Measurements from ENCODE around the gene TMEM221. TPM values are rescaled to one million over a fixed set of nuclear protein-coding genes. Genes with fewer than 3 reads are reported as not detected.

The TMEM221 gene
- total RNA-seq, 1 experiment from 2014 or later, result 3.4 TPM

DNA sequence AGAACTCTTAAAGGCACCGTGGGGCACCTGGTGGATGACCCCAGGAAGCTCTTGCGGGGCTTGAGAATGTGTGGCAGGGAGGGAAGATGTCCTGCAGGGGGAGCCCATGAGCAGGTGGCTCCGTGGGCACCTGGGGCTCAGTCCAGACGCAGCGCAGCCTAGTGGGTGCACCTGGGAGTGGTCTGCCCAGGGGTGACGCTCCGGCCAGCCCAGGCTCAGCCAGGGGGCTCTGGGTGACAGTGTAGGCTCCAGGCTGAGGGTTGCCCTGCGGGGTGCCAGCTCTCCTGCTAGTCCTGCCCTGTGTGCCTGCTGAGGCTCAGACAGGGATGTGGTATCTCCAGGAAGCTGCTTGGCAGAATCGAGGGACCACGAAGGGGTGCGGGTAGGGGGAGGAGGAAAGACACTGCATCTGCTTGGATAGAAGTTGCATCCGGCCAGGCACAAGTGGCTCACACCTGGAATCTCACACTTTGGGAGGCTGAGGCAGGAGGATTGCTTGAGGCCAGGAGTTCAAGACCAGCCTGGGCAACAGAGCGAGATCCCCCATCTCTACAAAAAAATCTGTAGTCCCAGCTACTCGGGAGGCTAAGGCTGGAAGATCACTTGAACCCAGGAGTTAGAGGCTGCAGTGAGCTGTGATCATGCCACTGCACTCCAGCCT is 48.0 kb upstream of the TMEM221 start (continued):
- TF ChIP-seq, protein P1, sequence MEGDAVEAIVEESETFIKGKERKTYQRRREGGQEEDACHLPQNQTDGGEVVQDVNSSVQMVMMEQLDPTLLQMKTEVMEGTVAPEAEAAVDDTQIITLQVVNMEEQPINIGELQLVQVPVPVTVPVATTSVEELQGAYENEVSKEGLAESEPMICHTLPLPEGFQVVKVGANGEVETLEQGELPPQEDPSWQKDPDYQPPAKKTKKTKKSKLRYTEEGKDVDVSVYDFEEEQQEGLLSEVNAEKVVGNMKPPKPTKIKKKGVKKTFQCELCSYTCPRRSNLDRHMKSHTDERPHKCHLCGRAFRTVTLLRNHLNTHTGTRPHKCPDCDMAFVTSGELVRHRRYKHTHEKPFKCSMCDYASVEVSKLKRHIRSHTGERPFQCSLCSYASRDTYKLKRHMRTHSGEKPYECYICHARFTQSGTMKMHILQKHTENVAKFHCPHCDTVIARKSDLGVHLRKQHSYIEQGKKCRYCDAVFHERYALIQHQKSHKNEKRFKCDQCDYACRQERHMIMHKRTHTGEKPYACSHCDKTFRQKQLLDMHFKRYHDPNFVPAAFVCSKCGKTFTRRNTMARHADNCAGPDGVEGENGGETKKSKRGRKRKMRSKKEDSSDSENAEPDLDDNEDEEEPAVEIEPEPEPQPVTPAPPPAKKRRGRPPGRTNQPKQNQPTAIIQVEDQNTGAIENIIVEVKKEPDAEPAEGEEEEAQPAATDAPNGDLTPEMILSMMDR (IDR thresholded peaks at IDR 0.05 in 2 of 3, conservative IDR thresholded peaks at IDR 0.05 in 1 of 3; ENCODE audit: borderline replicate concordance in 1 of 3, insufficient read depth in 1 of 3, low read depth in 2 of 3, low read length in 2 of 3), result peak; percentile 99 to 100 (median 99)
- TF ChIP-seq FOSL1 (IDR thresholded peaks at IDR 0.05; ENCODE audit: low read depth) (no peak), SIN3A (IDR thresholded peaks at IDR 0.05; ENCODE audit: low read depth) (no peak), ZFX (IDR thresholded peaks at IDR 0.05) (no peak), CEBPB (IDR thresholded peaks at IDR 0.05; ENCODE audit: low read depth) (no peak), EGR1 (IDR thresholded peaks at IDR 0.05; ENCODE audit: low read depth) (no peak), ZNF274 (IDR thresholded peaks at IDR 0.05; ENCODE audit: low read depth, low read length) (no peak), ELF1 (IDR thresholded peaks at IDR 0.05; ENCODE audit: borderline replicate concordance, low read depth) (no peak), POLR2AphosphoS5 (IDR thresholded peaks at IDR 0.05; ENCODE audit: low read depth, low read length) (no peak; the same call in 1 of the 2 replicates), CBX3 (IDR thresholded peaks at IDR 0.05; ENCODE audit: low read depth) (peak; percentile 85), EZH2 (IDR thresholded peaks at IDR 0.05) (no peak)
- TF ChIP-seq, protein P2, sequence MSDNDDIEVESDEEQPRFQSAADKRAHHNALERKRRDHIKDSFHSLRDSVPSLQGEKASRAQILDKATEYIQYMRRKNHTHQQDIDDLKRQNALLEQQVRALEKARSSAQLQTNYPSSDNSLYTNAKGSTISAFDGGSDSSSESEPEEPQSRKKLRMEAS (IDR thresholded peaks at IDR 0.05), result 0 out of 2 replicates have a peak, but pooled peaks have one; percentile 14

DNA sequence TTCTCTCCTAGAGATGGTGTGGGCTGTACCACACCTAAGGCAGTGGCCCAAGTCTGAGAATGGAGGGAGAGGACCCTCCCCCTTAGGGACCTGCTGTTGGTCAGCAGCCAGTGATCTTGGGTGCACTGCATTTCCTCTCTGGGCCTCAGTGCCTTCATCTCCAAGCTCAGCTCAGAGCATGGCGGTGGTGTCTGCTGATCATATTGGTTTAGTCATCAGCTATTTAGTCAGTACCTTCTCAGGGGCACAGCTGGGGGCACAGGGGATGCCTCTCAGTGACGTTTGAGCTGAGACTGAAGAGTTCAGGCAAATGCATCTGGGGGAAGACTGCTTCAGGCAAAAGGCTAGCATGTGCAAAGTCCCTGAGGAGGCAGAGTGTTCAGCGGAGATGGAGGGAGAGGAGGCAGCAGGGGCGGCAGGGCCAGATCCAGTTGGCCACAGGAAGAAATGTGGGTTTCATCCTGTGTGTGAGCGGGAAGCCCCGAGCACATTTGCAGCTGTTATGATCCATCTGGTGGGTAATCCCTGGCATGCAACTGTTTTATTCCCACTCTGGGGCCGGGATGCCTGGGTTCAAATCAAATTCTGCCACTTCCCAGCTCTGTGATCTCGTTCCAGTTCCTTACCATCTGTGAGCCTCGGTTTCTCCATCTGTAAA is 47.3 kb upstream of the TMEM221 start:
- Histone ChIP-seq H3K4me2 (ENCODE audit: low read length) (no peak overlapping the region), H3K79me2 (ENCODE audit: insufficient read depth, low read length) (no peaks in the 10 kb centered on the region), H3K9ac (ENCODE audit: low read length) (no peak overlapping the region), H4K20me1 (ENCODE audit: insufficient read depth) (no peaks in the 10 kb centered on the region), H3K27me3 (ENCODE audit: insufficient read depth, low read length) (no peaks in the 10 kb centered on the region), H3K36me3 (ENCODE audit: control insufficient read depth in 1 of 2, insufficient read depth in 2 of 2, low read length in 2 of 2) (no peaks in the 10 kb centered on the region; a peak in 2 of 4 replicates), H2AFZ (ENCODE audit: low read depth, low read length, poor library complexity, severe bottlenecking) (no peak overlapping the region), H3K9me2 (ENCODE audit: insufficient read depth) (no peaks in the 10 kb centered on the region), H3K4me3 (replicated peaks in 1 of 2; ENCODE audit: low read depth in 1 of 2, low read length in 2 of 2) (no peak overlapping the region), H3K27ac (ENCODE audit: low read depth, low read length) (no peak overlapping the region), H3K9me3 (ENCODE audit: control insufficient read depth in 1 of 2, insufficient read depth in 1 of 2, low read depth in 1 of 2, low read length in 2 of 2) (no peaks in the 10 kb centered on the region), H3K4me1 (ENCODE audit: control insufficient read depth in 1 of 2, insufficient read depth in 2 of 2, low read length in 2 of 2) (peaks cover 11 to 31% of the 10 kb centered on the region in 2 experiments)
- RAD21 ChIA-PET (ENCODE audit: low non-redundant PET in 1 of 2, low total read pairs in 2 of 2, uncharacterized antibody in 2 of 2, unreplicated experiment in 2 of 2), result no interaction called here
- BruUV-seq (replicated peaks), result no TSS peak
- ATAC-seq (no peak), DNase-seq (ENCODE audit: low read depth, low spot score) (no peak)
- CTCF ChIA-PET, result interaction anchor here (0.6 to 1.8 kb wide), 25 partner anchors 8 to 364 kb away, joined by 3 to 8 read pairs (median 4); partner anchors contain the start of genes BABAM1, MVB12A and RPL18A
- POLR2A ChIA-PET, result interaction anchor here (0.9 kb wide), 1 partner anchor 271 kb away, joined by 3 read pairs; no protein-coding TSS in a partner anchor
- intact Hi-C loops (cut with micrococcal nuclease), result loop anchor here (2.0 to 5.0 kb wide), 2 partner anchors 55 to 272 kb away; no protein-coding TSS in a partner anchor
- TF ChIP-seq, protein P3, sequence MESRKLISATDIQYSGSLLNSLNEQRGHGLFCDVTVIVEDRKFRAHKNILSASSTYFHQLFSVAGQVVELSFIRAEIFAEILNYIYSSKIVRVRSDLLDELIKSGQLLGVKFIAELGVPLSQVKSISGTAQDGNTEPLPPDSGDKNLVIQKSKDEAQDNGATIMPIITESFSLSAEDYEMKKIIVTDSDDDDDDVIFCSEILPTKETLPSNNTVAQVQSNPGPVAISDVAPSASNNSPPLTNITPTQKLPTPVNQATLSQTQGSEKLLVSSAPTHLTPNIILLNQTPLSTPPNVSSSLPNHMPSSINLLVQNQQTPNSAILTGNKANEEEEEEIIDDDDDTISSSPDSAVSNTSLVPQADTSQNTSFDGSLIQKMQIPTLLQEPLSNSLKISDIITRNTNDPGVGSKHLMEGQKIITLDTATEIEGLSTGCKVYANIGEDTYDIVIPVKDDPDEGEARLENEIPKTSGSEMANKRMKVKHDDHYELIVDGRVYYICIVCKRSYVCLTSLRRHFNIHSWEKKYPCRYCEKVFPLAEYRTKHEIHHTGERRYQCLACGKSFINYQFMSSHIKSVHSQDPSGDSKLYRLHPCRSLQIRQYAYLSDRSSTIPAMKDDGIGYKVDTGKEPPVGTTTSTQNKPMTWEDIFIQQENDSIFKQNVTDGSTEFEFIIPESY (IDR thresholded peaks at IDR 0.05; ENCODE audit: extremely low read depth, insufficient replicate concordance, low read length), result no peak
- TF ChIP-seq, protein P4, sequence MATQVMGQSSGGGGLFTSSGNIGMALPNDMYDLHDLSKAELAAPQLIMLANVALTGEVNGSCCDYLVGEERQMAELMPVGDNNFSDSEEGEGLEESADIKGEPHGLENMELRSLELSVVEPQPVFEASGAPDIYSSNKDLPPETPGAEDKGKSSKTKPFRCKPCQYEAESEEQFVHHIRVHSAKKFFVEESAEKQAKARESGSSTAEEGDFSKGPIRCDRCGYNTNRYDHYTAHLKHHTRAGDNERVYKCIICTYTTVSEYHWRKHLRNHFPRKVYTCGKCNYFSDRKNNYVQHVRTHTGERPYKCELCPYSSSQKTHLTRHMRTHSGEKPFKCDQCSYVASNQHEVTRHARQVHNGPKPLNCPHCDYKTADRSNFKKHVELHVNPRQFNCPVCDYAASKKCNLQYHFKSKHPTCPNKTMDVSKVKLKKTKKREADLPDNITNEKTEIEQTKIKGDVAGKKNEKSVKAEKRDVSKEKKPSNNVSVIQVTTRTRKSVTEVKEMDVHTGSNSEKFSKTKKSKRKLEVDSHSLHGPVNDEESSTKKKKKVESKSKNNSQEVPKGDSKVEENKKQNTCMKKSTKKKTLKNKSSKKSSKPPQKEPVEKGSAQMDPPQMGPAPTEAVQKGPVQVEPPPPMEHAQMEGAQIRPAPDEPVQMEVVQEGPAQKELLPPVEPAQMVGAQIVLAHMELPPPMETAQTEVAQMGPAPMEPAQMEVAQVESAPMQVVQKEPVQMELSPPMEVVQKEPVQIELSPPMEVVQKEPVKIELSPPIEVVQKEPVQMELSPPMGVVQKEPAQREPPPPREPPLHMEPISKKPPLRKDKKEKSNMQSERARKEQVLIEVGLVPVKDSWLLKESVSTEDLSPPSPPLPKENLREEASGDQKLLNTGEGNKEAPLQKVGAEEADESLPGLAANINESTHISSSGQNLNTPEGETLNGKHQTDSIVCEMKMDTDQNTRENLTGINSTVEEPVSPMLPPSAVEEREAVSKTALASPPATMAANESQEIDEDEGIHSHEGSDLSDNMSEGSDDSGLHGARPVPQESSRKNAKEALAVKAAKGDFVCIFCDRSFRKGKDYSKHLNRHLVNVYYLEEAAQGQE (IDR thresholded peaks at IDR 0.05; ENCODE audit: low read depth), result no peak
- TF ChIP-seq POLR2A (IDR thresholded peaks at IDR 0.05; ENCODE audit: borderline replicate concordance, extremely low read depth, insufficient read depth, insufficient read length), result no peak
- no peak for TF ChIP-seq EZH2phosphoT487 (IDR thresholded peaks at IDR 0.05; ENCODE audit: borderline replicate concordance)
